HUES48 (cell line): ENCODE results near the gene PEX10.

Experiments used
- H3K27ac ChIP-seq: one replicate; pipeline ENCODE4 v1.7.0; 2013; ENCODE audit warnings: low read depth, low read length, inconsistent platforms
- H3K27me3 ChIP-seq: 2 replicates; pipeline ENCODE4 v1.6.1; 2013; ENCODE audit warnings: mild to moderate bottlenecking, low read length; ENCODE audit not compliant: control insufficient read depth, insufficient read depth
- H3K36me3 ChIP-seq: 2 replicates; pipeline ENCODE4 v1.6.1; 2013; ENCODE audit warnings: low read length; ENCODE audit not compliant: control insufficient read depth, insufficient read depth
- H3K4me1 ChIP-seq: 2 replicates; pipeline ENCODE4 v1.6.1; 2013; ENCODE audit warnings: mild to moderate bottlenecking, low read length; ENCODE audit not compliant: control insufficient read depth, insufficient read depth
- H3K4me3 ChIP-seq: 2 replicates; pipeline ENCODE4 v1.5.1; 2013; ENCODE audit warnings: mild to moderate bottlenecking, low read depth, low read length
- H3K9ac ChIP-seq: 2 replicates; pipeline ENCODE4 v1.6.1; 2013; ENCODE audit warnings: mild to moderate bottlenecking, low read depth, low read length, moderate library complexity
- H3K9me3 ChIP-seq: 2 replicates; pipeline ENCODE4 v1.6.1; 2013; ENCODE audit warnings: low read length; ENCODE audit not compliant: control insufficient read depth, insufficient read depth

Gene PEX10

DNA sequence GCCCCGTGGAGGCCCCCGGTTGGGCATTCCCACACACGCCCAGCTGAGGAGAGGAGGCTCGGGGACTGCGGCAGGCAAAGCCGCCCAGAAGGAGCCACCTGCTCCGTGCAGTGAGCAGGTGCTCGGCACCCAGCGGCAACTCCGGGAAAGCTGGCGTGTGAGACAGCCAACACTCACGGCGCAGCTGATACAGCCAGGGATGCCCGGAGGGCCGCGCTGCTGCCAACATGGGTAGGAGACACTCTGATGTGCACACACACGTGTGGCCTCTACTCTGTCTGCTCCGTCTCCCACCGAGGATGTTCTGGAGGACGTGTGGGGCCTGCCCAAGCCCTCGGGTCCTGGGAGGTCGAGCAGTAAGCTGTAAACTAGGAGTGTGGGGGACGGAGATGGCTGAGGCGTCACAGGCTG lies 33.9 kb downstream of the PEX10 start:
- H3K27ac ChIP-seq, result no peak overlapping the region
- no peaks in the 10 kb centered on the region for H3K36me3 ChIP-seq
- no peak overlapping the region for H3K9ac ChIP-seq
- H3K27me3 ChIP-seq, result no peaks in the 10 kb centered on the region
- no peaks in the 10 kb centered on the region for H3K9me3 ChIP-seq
- no peaks in the 10 kb centered on the region for H3K4me1 ChIP-seq
- no peak overlapping the region for H3K4me3 ChIP-seq

DNA sequence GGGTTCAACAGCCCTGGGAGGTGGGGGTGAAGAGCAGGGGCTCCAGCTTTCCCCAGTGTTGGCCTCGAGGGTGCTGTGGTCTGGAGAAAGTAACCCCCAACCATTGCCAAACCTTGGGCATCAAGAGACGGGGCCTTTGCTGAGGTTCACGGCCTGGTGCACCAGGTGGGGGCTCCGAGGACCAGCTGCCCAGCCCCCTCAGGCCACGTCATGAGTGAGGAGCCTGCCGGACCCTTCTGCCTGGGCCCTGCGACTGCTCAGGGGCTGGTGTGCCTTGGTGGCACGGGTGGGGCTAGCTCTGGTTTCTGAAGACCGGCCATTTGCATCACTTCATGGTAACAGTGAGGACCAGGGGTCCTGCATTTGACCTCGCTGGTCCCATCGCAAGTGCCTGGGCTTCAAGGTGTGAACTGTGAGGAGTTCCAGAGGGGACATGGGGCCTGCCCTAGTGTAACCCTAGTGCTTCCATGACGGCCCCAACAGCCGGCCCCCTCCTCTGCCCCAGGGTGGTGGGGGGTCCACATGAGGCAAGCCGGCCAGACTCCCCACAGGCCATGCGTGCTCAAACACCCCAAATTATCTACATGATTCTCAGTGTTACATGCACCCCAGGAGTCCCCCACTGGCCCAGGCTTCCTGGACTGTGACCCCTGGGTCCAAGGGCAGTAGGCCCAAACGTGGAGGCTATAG lies 34.5 kb downstream of the PEX10 start:
- no peak overlapping the region for H3K4me3 ChIP-seq
- no peaks in the 10 kb centered on the region for H3K36me3 ChIP-seq
- no peaks in the 10 kb centered on the region for H3K4me1 ChIP-seq
- H3K27ac ChIP-seq, result no peak overlapping the region
- no peaks in the 10 kb centered on the region for H3K9me3 ChIP-seq
- no peaks in the 10 kb centered on the region for H3K27me3 ChIP-seq
- no peak overlapping the region for H3K9ac ChIP-seq

- Histone ChIP-seq H3K9ac (no peak overlapping the region), H3K4me1 (no peaks in the 10 kb centered on the region), H3K27me3 (no peaks in the 10 kb centered on the region), H3K36me3 (no peaks in the 10 kb centered on the region), H3K27ac (no peak overlapping the region), H3K9me3 (no peaks in the 10 kb centered on the region), H3K4me3 (no peak overlapping the region)
These were observed 35.3 kb downstream of the PEX10 start for GRCh38 chr1:2376931-2377672.

DNA sequence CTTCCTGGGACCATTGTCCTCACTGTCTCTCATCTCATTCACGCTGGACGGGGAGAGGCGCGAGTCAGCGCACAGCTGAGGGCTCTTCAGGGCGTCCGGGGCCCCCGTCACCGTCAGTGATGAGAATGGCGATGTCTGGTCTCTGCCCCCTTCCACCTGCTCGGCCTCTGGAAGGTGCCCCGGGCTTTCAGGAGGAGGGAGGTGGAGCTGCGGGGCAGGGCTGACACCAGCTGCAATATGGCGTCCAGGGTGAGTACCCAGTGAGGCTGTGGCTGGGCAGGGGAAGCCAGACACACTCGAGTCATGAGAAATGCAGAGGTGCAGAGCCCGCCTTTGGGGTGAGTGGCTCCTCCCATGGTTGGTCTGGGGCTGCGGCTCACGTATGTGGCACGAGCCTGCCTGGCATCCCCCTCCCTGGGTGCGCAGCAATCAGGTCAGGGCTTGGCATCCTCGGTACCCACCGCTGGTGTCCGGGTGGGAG lies 36.1 kb downstream of the PEX10 start:
- Histone ChIP-seq H3K4me1 (no peaks in the 10 kb centered on the region), H3K27ac (no peak overlapping the region), H3K9ac (no peak overlapping the region), H3K36me3 (no peaks in the 10 kb centered on the region), H3K4me3 (no peak overlapping the region), H3K9me3 (no peaks in the 10 kb centered on the region), H3K27me3 (no peaks in the 10 kb centered on the region)

- no peak overlapping the region for H3K4me3 ChIP-seq
- no peaks in the 10 kb centered on the region for H3K36me3 ChIP-seq
- H3K9ac ChIP-seq, result no peak overlapping the region
- no peaks in the 10 kb centered on the region for H3K9me3 ChIP-seq
- no peak overlapping the region for H3K27ac ChIP-seq
- no peaks in the 10 kb centered on the region for H3K4me1 ChIP-seq
- H3K27me3 ChIP-seq, result no peaks in the 10 kb centered on the region
These were observed 36.5 kb downstream of the PEX10 start for GRCh38 chr1:2375923-2376260.

- Histone ChIP-seq H3K4me3 (no peak overlapping the region), H3K9ac (no peak overlapping the region), H3K9me3 (no peaks in the 10 kb centered on the region), H3K27ac (no peak overlapping the region), H3K36me3 (no peaks in the 10 kb centered on the region), H3K27me3 (no peaks in the 10 kb centered on the region), H3K4me1 (no peaks in the 10 kb centered on the region)
These were observed 37.0 kb downstream of the PEX10 start for GRCh38 chr1:2375246-2375922.

DNA sequence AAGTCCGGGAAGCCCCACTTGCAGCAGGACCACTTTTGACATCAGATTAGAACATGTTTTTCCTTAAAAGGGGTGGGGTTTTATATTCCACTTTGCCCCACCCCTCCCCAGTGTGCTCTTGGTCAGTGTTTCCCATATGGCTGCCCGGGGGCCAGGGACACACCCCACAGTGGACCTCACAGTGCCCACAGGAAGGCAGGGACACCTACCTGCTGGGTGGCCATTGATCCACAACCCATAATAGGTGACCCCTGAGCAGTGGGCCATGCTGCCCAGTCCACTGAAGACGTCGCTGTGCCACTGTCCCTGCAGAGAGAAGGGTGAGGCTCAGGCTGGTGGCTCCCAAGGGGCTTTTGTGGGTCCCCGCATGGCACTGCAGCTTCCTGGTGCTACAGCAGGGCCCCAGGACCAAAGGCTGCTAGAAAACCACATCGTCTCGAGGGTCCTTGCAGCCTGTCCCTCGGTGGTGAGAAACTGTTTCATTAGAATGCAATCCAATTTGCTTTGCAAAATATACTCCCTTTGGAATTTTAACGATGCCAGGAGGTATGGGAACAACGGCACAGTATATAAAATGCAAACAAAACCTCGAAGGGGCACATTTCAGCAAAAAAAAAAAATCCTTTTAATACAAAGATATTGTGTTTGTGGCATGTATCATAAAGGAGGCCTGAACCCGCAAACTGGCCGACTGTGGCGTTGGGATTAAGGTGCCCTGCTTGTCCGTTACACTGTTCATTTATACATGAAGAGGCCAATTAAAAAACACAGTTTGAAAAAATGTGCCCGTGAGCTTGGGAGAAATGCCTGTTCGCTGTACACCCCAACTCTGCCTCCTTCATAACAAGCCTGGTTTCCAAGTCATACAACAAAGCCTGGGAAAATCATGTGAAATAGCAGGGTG lies 37.9 kb downstream of the PEX10 start:
- Histone ChIP-seq H3K4me3 (no peak overlapping the region), H3K27ac (no peak overlapping the region), H3K9me3 (no peaks in the 10 kb centered on the region), H3K36me3 (no peaks in the 10 kb centered on the region), H3K4me1 (no peaks in the 10 kb centered on the region), H3K9ac (no peak overlapping the region), H3K27me3 (no peaks in the 10 kb centered on the region)

DNA sequence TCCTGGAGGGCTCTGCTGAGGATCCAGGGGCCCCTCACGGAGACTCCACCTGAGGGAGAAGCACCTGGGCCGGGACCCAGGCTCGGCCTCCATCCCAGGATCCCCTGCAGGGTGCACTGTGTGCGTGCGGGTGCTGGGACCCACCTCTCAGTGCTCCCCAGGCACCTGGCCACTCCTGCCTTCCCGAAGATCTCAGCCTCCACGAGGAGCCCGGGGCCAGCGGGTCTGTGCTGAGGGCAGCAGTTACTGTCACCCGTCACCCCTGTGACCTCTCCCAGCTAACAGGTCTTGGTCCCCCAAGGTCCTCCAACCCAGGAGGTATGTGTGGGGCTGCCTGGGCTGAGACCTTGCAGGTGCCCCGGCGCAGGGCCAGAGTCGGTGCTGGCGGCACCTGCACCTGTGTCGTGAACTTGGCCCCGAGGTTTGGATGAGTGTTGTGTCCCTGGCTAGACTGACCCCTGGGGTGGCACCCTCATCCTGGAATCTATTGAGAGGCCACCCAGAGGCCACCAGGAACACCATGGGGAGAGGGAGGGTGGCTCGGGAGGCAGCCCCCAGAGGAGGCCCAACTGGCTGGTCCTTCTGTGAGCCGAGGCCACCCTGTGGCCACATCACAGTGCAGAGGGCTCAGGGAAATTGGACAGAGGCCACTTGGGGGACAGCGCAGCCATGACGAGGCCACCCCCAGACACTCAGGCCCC lies 38.7 kb downstream of the PEX10 start:
- no peak overlapping the region for H3K4me3 ChIP-seq
- H3K4me1 ChIP-seq, result no peaks in the 10 kb centered on the region
- H3K27ac ChIP-seq, result no peak overlapping the region
- H3K9me3 ChIP-seq, result no peaks in the 10 kb centered on the region
- H3K36me3 ChIP-seq, result no peaks in the 10 kb centered on the region
- no peak overlapping the region for H3K9ac ChIP-seq
- no peaks in the 10 kb centered on the region for H3K27me3 ChIP-seq

- Histone ChIP-seq H3K27ac (no peak overlapping the region), H3K27me3 (no peaks in the 10 kb centered on the region)
These were observed 39.5 kb downstream of the PEX10 start for GRCh38 chr1:2372551-2373490.

More at GRCh38 chr1:2372551-2373490, 39.5 kb downstream of the PEX10 start:
- H3K4me1 ChIP-seq, result no peaks in the 10 kb centered on the region
- no peak overlapping the region for H3K4me3 ChIP-seq
- H3K36me3 ChIP-seq, result no peaks in the 10 kb centered on the region
- no peak overlapping the region; the same call in 1 of the 2 replicates for H3K9ac ChIP-seq
- H3K9me3 ChIP-seq, result no peaks in the 10 kb centered on the region
